Right lobe of liver (tissue), 6 donors: ENCODE data around the gene TULP3. TPM values are rescaled to one million over a fixed set of nuclear protein-coding genes. Genes with fewer than 3 reads are reported as not detected.

Experiments used
- ATAC-seq, 4 donors: fragments of 200-7000 bp; cut with Tn5 transposase; one replicate each; pipeline ENCODE4 v1.9.1; 2020; ENCODE audit warnings: mild to moderate bottlenecking in 4 of 4, moderate library complexity in 4 of 4
- DNase-seq, 3 donors: peaks; one replicate each; pipeline ENCODE4 v3.0.0-alpha.2; 2020
- H3K27ac ChIP-seq, 3 donors: fragments of 200-600 bp; one replicate each; pipeline ENCODE4 v1.8.0; 2022
- H3K27me3 ChIP-seq, 2 donors: fragments of 200-600 bp; one replicate each; pipeline ENCODE4 v1.8.0; 2022
- H3K36me3 ChIP-seq, 4 donors: fragments of 200-600 bp; sonication (generic) in 1 of 4; one replicate each; pipeline versions ENCODE4 v1.5.1 to v1.8.0; 2017 to 2022; ENCODE audit warnings: control low read depth in 1 of 4
- H3K4me1 ChIP-seq, 4 donors: fragments of 200-600 bp; sonication (generic) in 1 of 4; one replicate each; pipeline versions ENCODE4 v1.5.1 to v1.8.0; 2017 to 2022; ENCODE audit warnings: control low read depth in 1 of 4
- H3K4me3 ChIP-seq, 3 donors: fragments of 200-600 bp; one replicate each; pipeline ENCODE4 v1.8.0; 2022
- H3K9me3 ChIP-seq, 4 donors: fragments of 200-600 bp; sonication (generic) in 1 of 4; one replicate each; pipeline versions ENCODE4 v1.5.1 to v1.8.0; 2017 to 2022; ENCODE audit warnings: control low read depth in 1 of 4
- POLR2A ChIP-seq: fragments of 450-650 bp; IDR thresholded peaks from one replicate; pipeline ENCODE4 v1.6.1; 2017; ENCODE audit warnings: antibody characterized with exemption, mild to moderate bottlenecking
- WGBS: methylation state at CpG from one replicate; pipeline ENCODE4 v1.1.6; 2018; ENCODE audit warnings: low coverage, low lambda C conversion rate; ENCODE audit not compliant: insufficient coverage; ENCODE audit errors: missing lambda C conversion rate; 5-methylcytosine and 5-hydroxymethylcytosine counted together
- intact Hi-C, 2 donors: fragments of 100-400 bp; cut with DNase I; formaldehyde crosslinking; loops; one replicate each; pipeline versions ENCODE4 v1.11.2 to v1.14.1; 2022
- total RNA-seq, 6 experiments: library from RNA; depleted of rRNA in 2 of 6; stranded (reverse); fragments of >200 nt in 2 of 6; fragmentation: NEBNext Ultra II Directional in 3 of 6; extraction: Animal tissue kit (Norgen Biotek cat#: 25700) in 3 of 6; gene quantifications; one replicate each; pipeline versions ENCODE4 v1.1.0 to v1.2.4, GENCODE V29; 2016 to 2023
- TF ChIP-seq, protein P1 (sequence below), 4 donors: fragments of 200-600 bp in 3 of 4; fragments of 450-650 bp in 1 of 4; IDR thresholded peaks; one replicate each; pipeline versions ENCODE4 v1.5.1 to v1.8.0; 2016 to 2022; ENCODE audit warnings: antibody characterized with exemption in 4 of 4, mild to moderate bottlenecking in 2 of 4
- donor health status: DM: no; HTN: yes; CAD: no.
- donor health status: DM: no; HTN: no; CAD: no.
- donor health status: DM: no; HTN: no; CAD: no.
- donor health status: DM: no; HTN: yes; CAD: no.
- donor health status: DM: no; HTN: yes; CAD: no.

The TULP3 gene
- total RNA-seq, 6 experiments from 2014 or later = 2.4 to 12.6 (median 5.4) TPM

DNA sequence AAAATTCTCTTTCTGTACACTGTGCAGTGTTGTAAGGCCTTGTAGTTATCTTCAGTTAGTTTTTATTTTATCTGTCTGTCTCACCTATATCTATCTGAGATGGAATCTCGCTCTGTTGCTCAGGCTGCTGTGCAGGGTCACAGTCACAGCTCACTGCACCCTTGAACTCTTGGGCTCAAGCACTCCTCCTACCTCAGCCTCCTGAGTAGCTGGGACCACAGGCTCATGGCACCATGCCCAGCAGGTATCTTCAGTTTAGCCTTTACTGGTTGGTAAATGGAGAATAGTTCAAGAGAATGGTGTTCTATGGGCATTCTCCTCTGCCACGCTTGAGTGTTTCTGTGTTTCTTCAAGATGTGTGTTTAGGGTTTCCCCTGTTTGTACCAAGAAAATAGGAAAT lies 13.6 kb downstream of the TULP3 start:
- Histone ChIP-seq H3K27ac (no peak overlapping the region), H3K27me3 (no peaks in the 10 kb centered on the region), H3K4me1 (no peaks in the 10 kb centered on the region), H3K36me3 (no peaks in the 10 kb centered on the region), H3K4me3 (no peak overlapping the region), H3K9me3 (no peaks in the 10 kb centered on the region)
- TF ChIP-seq POLR2A = no peak
- TF ChIP-seq, protein P1, sequence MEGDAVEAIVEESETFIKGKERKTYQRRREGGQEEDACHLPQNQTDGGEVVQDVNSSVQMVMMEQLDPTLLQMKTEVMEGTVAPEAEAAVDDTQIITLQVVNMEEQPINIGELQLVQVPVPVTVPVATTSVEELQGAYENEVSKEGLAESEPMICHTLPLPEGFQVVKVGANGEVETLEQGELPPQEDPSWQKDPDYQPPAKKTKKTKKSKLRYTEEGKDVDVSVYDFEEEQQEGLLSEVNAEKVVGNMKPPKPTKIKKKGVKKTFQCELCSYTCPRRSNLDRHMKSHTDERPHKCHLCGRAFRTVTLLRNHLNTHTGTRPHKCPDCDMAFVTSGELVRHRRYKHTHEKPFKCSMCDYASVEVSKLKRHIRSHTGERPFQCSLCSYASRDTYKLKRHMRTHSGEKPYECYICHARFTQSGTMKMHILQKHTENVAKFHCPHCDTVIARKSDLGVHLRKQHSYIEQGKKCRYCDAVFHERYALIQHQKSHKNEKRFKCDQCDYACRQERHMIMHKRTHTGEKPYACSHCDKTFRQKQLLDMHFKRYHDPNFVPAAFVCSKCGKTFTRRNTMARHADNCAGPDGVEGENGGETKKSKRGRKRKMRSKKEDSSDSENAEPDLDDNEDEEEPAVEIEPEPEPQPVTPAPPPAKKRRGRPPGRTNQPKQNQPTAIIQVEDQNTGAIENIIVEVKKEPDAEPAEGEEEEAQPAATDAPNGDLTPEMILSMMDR (IDR thresholded peaks at IDR 0.05) = no peak
- 93% methylated on average over 2 of the region's 2 CpGs for WGBS
- DNase-seq (no peak), ATAC-seq (no peak)
- intact Hi-C loops = no loop called here

DNA sequence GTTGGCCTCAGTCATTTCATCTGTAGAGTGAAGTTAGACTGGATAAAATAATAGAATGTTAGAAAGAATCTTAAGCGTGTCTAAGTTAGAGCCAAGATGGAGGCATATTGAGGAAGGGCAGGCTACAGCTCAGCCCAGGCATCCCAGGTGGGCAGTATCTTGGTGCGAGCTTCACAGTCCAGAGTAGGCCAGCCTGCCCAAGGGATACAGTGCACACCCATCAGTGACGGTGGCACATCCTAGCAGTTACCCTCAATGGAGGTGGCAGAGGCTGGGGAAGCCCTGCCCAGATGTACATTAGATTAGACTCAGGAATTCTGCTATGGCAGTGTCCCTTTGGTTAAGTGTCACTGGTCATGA lies 21.5 kb downstream of the TULP3 start:
- ATAC-seq = no peak
- H3K4me1 ChIP-seq = no peaks in the 10 kb centered on the region
- H3K4me3 ChIP-seq = no peak overlapping the region
- TF ChIP-seq, protein P1 (IDR thresholded peaks at IDR 0.05) = no peak
- WGBS = no CpG with 5 or more reads among the region's 3 CpGs
- no peak for DNase-seq
- peaks cover 0 to 4% (median 0%) of the 10 kb centered on the region in 4 donors for H3K36me3 ChIP-seq
- no peaks in the 10 kb centered on the region for H3K9me3 ChIP-seq
- H3K27ac ChIP-seq = no peak overlapping the region
- H3K27me3 ChIP-seq = no peaks in the 10 kb centered on the region
- intact Hi-C loops = no loop called here

DNA sequence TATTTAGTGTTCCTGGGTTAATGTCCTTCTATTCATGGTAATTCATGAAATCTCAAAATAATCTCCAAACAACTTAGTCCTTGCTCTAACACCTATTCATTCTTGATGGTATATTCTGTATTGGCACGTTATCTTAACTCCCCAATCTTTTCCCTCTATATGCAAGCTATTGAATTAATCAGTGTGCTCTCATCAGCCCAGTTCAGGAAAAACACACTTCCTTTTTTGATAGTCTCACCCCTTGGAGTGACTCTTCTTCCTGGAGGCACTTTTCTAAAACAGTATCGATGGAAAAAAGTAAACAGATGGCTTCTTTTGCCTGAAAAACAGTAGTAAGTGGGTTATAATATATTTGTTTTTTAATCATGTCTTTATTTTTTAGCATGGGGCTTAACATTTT lies 28.6 kb downstream of the TULP3 start:
- WGBS = 66% methylated on average over 2 of the region's 2 CpGs
- Histone ChIP-seq H3K27ac (no peak overlapping the region), H3K27me3 (no peaks in the 10 kb centered on the region), H3K4me3 (no peak overlapping the region), H3K4me1 (no peaks in the 10 kb centered on the region), H3K36me3 (peaks cover 0 to 16% (median 3%) of the 10 kb centered on the region in 4 donors), H3K9me3 (no peaks in the 10 kb centered on the region)
- ATAC-seq (no peak), DNase-seq (no peak)
- TF ChIP-seq, protein P1 (IDR thresholded peaks at IDR 0.05) = no peak
- no peak for TF ChIP-seq POLR2A
- intact Hi-C loops = no loop called here

DNA sequence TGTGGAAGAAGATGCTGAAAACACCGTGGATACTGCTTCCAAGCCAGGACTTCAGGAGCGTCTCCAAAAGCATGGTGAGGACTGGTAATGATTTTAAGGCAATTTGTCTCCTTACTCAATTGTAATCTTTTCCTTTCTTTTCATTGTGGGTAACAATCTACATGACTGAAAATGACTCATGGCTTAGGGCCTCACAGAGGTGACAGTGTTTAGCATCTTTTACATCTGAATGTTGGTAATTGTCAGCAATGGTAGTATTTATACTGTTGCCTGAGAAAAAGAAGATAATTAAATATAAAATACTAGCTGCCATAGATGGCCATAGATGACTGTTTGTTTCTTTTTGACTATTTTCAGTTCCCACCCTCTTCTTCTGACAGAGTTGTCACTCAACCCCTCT lies 31.6 kb downstream of the TULP3 start:
- H3K4me3 ChIP-seq = no peak overlapping the region
- no peaks in the 10 kb centered on the region for H3K4me1 ChIP-seq
- H3K9me3 ChIP-seq = no peaks in the 10 kb centered on the region
- ATAC-seq (no peak), DNase-seq (no peak)
- no peak overlapping the region for H3K27ac ChIP-seq
- intact Hi-C loops = no loop called here
- WGBS = 87% methylated on average over 2 of the region's 2 CpGs
- TF ChIP-seq, protein P1 (IDR thresholded peaks at IDR 0.05) = no peak
- TF ChIP-seq POLR2A = no peak
- H3K27me3 ChIP-seq = no peaks in the 10 kb centered on the region
- peaks cover 0 to 18% (median 3%) of the 10 kb centered on the region in 4 donors for H3K36me3 ChIP-seq

DNA sequence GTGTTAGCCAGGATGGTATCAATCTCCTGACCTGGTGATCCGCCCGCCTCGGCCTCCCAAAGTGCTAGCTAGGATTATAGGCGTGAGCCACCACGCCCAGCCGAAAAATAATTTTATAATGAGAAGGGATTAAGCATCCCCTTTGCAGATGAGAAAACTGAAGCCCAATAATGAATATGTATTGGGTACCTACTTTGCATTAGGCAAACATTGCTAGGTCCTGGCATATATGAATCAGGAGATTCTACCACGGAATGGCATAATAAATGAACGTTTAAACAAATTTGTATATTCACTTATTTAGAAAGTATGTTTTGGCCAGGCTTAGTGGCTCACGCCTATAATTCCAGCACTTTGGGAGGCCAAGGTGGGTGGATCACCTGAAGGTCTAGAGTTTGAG lies 32.4 kb downstream of the TULP3 start:
- TF ChIP-seq, protein P1 (IDR thresholded peaks at IDR 0.05) = no peak
- no peak for TF ChIP-seq POLR2A
- no peaks in the 10 kb centered on the region for H3K4me1 ChIP-seq
- H3K36me3 ChIP-seq = peaks cover 0 to 18% (median 3%) of the 10 kb centered on the region in 4 donors
- no peak overlapping the region for H3K27ac ChIP-seq
- ATAC-seq = no peak
- no peaks in the 10 kb centered on the region for H3K9me3 ChIP-seq
- 90% methylated on average over 7 of the region's 9 CpGs for WGBS
- no peaks in the 10 kb centered on the region for H3K27me3 ChIP-seq
- intact Hi-C loops = no loop called here
- DNase-seq = no peak
- H3K4me3 ChIP-seq = no peak overlapping the region
